GM23338 (cell line): Measurements from ENCODE around the gene RIPK4. TPM values are rescaled to one million over a fixed set of nuclear protein-coding genes. Genes with fewer than 3 reads are reported as not detected.

Experiments used
- ATAC-seq: fragments of 200-7000 bp; cut with Tn5 transposase; 3 replicates; pipeline ENCODE4 v1.9.1; 2020
- DNase-seq: peaks from one replicate; pipeline ENCODE4 v3.0.0-alpha.2; 2015; ENCODE audit warnings: low spot score
- H2AFZ ChIP-seq: fragments of 200-600 bp; sonication (generic); 2 replicates; pipeline ENCODE4 v1.8.0; 2016; ENCODE audit warnings: antibody characterized with exemption, mild to moderate bottlenecking, moderate library complexity
- H3F3A ChIP-seq: fragments of 200-600 bp; sonication (generic); replicated peaks from 2 replicates; pipeline ENCODE4 v1.8.0; 2017; ENCODE audit warnings: antibody characterized with exemption, mixed run types, low read depth
- H3K27ac ChIP-seq: fragments of 200-600 bp; sonication (generic); 2 replicates; pipeline ENCODE4 v1.6.1; 2016; ENCODE audit warnings: low read depth
- H3K27me3 ChIP-seq: fragments of 200-600 bp; sonication (generic); 2 replicates; pipeline ENCODE4 v1.8.0; 2016; ENCODE audit warnings: mild to moderate bottlenecking, mixed run types, moderate library complexity; ENCODE audit not compliant: insufficient read depth
- H3K36me3 ChIP-seq: fragments of 200-600 bp; sonication (generic); 2 replicates; pipeline ENCODE4 v1.8.0; 2016; ENCODE audit warnings: mild to moderate bottlenecking; ENCODE audit not compliant: insufficient read depth
- H3K4me1 ChIP-seq: fragments of 200-600 bp; sonication (generic); 2 replicates; pipeline ENCODE4 v1.8.0; 2016; ENCODE audit warnings: mild to moderate bottlenecking, moderate library complexity; ENCODE audit not compliant: insufficient read depth
- H3K4me2 ChIP-seq: fragments of 200-600 bp; sonication (generic); 2 replicates; pipeline ENCODE4 v1.7.1; 2017; ENCODE audit warnings: mixed run types
- H3K4me3 ChIP-seq: fragments of 200-600 bp; sonication (generic); 2 replicates; pipeline ENCODE4 v1.6.1; 2016; ENCODE audit warnings: mixed run types
- H3K79me2 ChIP-seq: fragments of 200-600 bp; sonication (generic); replicated peaks from 2 replicates; pipeline ENCODE4 v1.8.0; 2017; ENCODE audit warnings: mild to moderate bottlenecking; ENCODE audit not compliant: insufficient read depth
- H3K9me2 ChIP-seq: fragments of 200-600 bp; sonication (generic); 2 replicates; pipeline ENCODE4 v1.8.0; 2017; ENCODE audit not compliant: insufficient read depth
- H4K20me1 ChIP-seq: fragments of 200-600 bp; sonication (generic); replicated peaks from 2 replicates; pipeline ENCODE4 v1.8.0; 2017; ENCODE audit warnings: mild to moderate bottlenecking; ENCODE audit not compliant: insufficient read depth
- H3K27ac Mint-ChIP-seq: 2 replicates; pipeline ENCODE4 v1.8.0; 2020; ENCODE audit warnings: inconsistent platforms, mild to moderate bottlenecking, moderate library complexity, mixed read lengths
- H3K27me3 Mint-ChIP-seq: 3 replicates; pipeline ENCODE4 v1.8.0; 2022; ENCODE audit warnings: low read depth, mild to moderate bottlenecking, moderate library complexity, mixed read lengths, inconsistent platforms; ENCODE audit not compliant: insufficient read depth, poor library complexity
- H3K36me3 Mint-ChIP-seq: 3 replicates; pipeline ENCODE4 v1.8.0; 2021; ENCODE audit warnings: low read depth, mild to moderate bottlenecking, inconsistent platforms, moderate library complexity, mixed read lengths
- H3K4me1 Mint-ChIP-seq: 3 replicates; pipeline ENCODE4 v1.8.0; 2020; ENCODE audit warnings: mild to moderate bottlenecking, inconsistent platforms, mixed read lengths
- H3K4me3 Mint-ChIP-seq: 3 replicates; pipeline ENCODE4 v1.8.0; 2021; ENCODE audit warnings: moderate library complexity, mild to moderate bottlenecking, inconsistent platforms, mixed read lengths
- H3K9me3 Mint-ChIP-seq: 3 replicates; pipeline ENCODE4 v1.8.0; 2020; ENCODE audit warnings: moderate library complexity, mild to moderate bottlenecking, inconsistent platforms, mixed read lengths
- CREB1 ChIP-seq: fragments of 250-450 bp; sonication (Bioruptor Pico); IDR thresholded peaks from 2 replicates; pipeline ENCODE4 v1.5.0; 2020; ENCODE audit warnings: low read depth, mild to moderate bottlenecking, moderate library complexity
- EZH2 ChIP-seq: fragments of 200-600 bp; sonication (generic); IDR thresholded peaks from one replicate; pipeline ENCODE4 v1.8.0; 2017; ENCODE audit warnings: antibody characterized with exemption, mild to moderate bottlenecking, low read depth; ENCODE audit not compliant: unreplicated experiment
- EZH2phosphoT487 ChIP-seq: fragments of 200-600 bp; sonication (generic); IDR thresholded peaks from one replicate; pipeline ENCODE4 v1.8.1; 2018; ENCODE audit warnings: antibody characterized with exemption; ENCODE audit not compliant: unreplicated experiment
- JUNB ChIP-seq: IDR thresholded peaks from one replicate; pipeline ENCODE4 v1.6.1; 2016; ENCODE audit warnings: antibody characterized with exemption; ENCODE audit not compliant: unreplicated experiment
- NANOG ChIP-seq: IDR thresholded peaks from 2 replicates; pipeline ENCODE4 v1.6.1; 2016; ENCODE audit warnings: antibody characterized with exemption, borderline replicate concordance
- POLR2AphosphoS5 ChIP-seq: IDR thresholded peaks from 2 replicates; pipeline ENCODE4 v1.6.1; 2016; ENCODE audit warnings: antibody characterized with exemption, low read depth
- STAT1 ChIP-seq: IDR thresholded peaks from one replicate; pipeline ENCODE4 v1.6.1; 2016; ENCODE audit warnings: antibody characterized with exemption; ENCODE audit not compliant: unreplicated experiment
- ZNF114 ChIP-seq: fragments of 250-450 bp; sonication (Bioruptor Pico); IDR thresholded peaks from 2 replicates; pipeline ENCODE4 v1.5.0; 2020; ENCODE audit warnings: mild to moderate bottlenecking, moderate library complexity
- ZNF331 ChIP-seq: fragments of 250-450 bp; sonication (Bioruptor Pico); IDR thresholded peaks from 2 replicates; pipeline ENCODE4 v1.5.0; 2020; ENCODE audit warnings: low read depth, mild to moderate bottlenecking, moderate library complexity
- polyA plus RNA-seq: library from polyadenylated mRNA; unstranded; fragments of >200 nt; fragmentation: Nextera tagmentation; extraction: Ambion mirVana; gene quantifications from 2 replicates; pipeline ENCODE4 v1.2.1, GENCODE V29; 2016
- total RNA-seq: library from RNA; depleted of rRNA; stranded (reverse); fragments of >200 nt; shearing (Covaris generic); gene quantifications from 2 replicates; pipeline ENCODE4 v1.2.3, GENCODE V29; 2014
- TF ChIP-seq, protein P1 (sequence below), 2 experiments: fragments of 200-600 bp in 1 of 2; sonication (generic) in 1 of 2; conservative IDR thresholded peaks; 2 replicates each; pipeline versions ENCODE4 v1.5.1 to v1.6.1; 2016 to 2017; ENCODE audit warnings: antibody characterized with exemption in 2 of 2, low read depth in 2 of 2, mild to moderate bottlenecking in 2 of 2, moderate library complexity in 1 of 2
- TF ChIP-seq, protein P2 (sequence below): IDR thresholded peaks from one replicate; pipeline ENCODE4 v1.6.1; 2018; ENCODE audit warnings: antibody characterized with exemption; ENCODE audit not compliant: unreplicated experiment
- TF ChIP-seq, protein P3 (sequence below): fragments of 250-450 bp; sonication (Bioruptor Pico); IDR thresholded peaks from 2 replicates; pipeline ENCODE4 v1.5.0; 2020; ENCODE audit warnings: mild to moderate bottlenecking, moderate library complexity
- TF ChIP-seq, protein P4 (sequence below): IDR thresholded peaks from 2 replicates; pipeline ENCODE4 v1.6.1; 2016; ENCODE audit warnings: antibody characterized with exemption

RIPK4 gene
- total and polyA plus RNA-seq, 2 experiments from 2014 or later = 2.5 to 9.9 TPM

DNA sequence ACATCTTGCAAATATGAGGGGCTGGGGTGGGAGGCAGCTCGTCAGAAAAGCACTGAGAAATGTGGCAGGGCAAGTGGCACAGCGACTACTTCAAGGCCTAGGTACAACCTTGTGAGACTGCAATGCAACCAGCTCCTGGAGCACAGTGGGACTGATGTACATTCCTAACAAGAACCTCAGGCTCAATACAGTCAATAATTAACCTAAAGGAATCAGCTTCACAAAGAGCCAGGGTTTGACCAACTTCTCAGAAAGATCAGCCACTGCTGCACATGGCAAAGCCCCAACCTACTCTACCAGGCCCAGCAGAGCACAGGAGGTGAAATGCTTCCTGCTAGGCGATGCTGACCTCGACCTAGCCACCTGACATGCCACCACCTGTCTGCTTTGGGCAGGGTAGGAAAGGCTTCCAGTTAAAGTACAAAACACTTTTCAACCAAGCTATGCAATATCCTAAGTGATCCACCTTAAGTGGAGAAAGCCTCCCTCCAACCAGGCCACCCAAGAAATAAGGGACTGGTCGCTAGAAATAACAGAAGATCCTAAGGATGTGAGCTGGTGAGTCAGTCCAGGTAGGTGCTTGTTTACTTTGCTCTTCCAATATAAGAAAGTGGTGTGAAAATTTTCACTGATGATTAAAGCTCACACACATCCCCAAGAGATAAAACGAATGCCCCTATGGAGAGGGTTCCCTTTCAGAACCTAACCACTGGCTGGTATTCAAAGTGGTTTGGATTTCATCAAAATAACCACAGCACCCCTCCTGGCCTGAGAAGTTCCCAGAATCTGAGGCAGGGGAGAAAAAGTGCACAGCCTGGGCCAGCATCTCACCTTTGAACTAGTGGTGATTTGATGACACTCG is 2.1 kb downstream of the RIPK4 start:
- H3K27me3 ChIP-seq = peaks cover 96% of the 10 kb centered on the region
- no peak overlapping the region for H2AFZ ChIP-seq
- H3F3A ChIP-seq = peaks cover 3% of the 10 kb centered on the region; the same call in 1 of the 2 replicates
- no peaks in the 10 kb centered on the region; the same call in 2 of the 3 replicates for H3K36me3 Mint-ChIP-seq
- no peak for ATAC-seq
- H3K4me2 ChIP-seq = peak overlapping the region; percentile 93
- no peaks in the 10 kb centered on the region; the same call in 1 of the 2 replicates for H3K36me3 ChIP-seq
- no peak for DNase-seq
- peaks cover 93% of the 10 kb centered on the region for H3K27me3 Mint-ChIP-seq
- peak overlapping the region; percentile 77 for H3K4me3 Mint-ChIP-seq
- H3K27ac Mint-ChIP-seq = no peak overlapping the region
- H4K20me1 ChIP-seq = peaks cover 22% of the 10 kb centered on the region
- no peak overlapping the region for H3K27ac ChIP-seq
- TF ChIP-seq ZNF331 = no peak
- no peak for TF ChIP-seq JUNB
- TF ChIP-seq EZH2phosphoT487 = no peak
- TF ChIP-seq, protein P1, sequence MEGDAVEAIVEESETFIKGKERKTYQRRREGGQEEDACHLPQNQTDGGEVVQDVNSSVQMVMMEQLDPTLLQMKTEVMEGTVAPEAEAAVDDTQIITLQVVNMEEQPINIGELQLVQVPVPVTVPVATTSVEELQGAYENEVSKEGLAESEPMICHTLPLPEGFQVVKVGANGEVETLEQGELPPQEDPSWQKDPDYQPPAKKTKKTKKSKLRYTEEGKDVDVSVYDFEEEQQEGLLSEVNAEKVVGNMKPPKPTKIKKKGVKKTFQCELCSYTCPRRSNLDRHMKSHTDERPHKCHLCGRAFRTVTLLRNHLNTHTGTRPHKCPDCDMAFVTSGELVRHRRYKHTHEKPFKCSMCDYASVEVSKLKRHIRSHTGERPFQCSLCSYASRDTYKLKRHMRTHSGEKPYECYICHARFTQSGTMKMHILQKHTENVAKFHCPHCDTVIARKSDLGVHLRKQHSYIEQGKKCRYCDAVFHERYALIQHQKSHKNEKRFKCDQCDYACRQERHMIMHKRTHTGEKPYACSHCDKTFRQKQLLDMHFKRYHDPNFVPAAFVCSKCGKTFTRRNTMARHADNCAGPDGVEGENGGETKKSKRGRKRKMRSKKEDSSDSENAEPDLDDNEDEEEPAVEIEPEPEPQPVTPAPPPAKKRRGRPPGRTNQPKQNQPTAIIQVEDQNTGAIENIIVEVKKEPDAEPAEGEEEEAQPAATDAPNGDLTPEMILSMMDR (conservative IDR thresholded peaks at IDR 0.05; ENCODE audit: low read depth in 2 of 2) = no peak
- TF ChIP-seq CREB1 (CRISPR knock-in tag) = no peak
- TF ChIP-seq EZH2 = no peak
- no peak for TF ChIP-seq NANOG
- TF ChIP-seq, protein P2, sequence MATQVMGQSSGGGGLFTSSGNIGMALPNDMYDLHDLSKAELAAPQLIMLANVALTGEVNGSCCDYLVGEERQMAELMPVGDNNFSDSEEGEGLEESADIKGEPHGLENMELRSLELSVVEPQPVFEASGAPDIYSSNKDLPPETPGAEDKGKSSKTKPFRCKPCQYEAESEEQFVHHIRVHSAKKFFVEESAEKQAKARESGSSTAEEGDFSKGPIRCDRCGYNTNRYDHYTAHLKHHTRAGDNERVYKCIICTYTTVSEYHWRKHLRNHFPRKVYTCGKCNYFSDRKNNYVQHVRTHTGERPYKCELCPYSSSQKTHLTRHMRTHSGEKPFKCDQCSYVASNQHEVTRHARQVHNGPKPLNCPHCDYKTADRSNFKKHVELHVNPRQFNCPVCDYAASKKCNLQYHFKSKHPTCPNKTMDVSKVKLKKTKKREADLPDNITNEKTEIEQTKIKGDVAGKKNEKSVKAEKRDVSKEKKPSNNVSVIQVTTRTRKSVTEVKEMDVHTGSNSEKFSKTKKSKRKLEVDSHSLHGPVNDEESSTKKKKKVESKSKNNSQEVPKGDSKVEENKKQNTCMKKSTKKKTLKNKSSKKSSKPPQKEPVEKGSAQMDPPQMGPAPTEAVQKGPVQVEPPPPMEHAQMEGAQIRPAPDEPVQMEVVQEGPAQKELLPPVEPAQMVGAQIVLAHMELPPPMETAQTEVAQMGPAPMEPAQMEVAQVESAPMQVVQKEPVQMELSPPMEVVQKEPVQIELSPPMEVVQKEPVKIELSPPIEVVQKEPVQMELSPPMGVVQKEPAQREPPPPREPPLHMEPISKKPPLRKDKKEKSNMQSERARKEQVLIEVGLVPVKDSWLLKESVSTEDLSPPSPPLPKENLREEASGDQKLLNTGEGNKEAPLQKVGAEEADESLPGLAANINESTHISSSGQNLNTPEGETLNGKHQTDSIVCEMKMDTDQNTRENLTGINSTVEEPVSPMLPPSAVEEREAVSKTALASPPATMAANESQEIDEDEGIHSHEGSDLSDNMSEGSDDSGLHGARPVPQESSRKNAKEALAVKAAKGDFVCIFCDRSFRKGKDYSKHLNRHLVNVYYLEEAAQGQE = no peak
- TF ChIP-seq, protein P3, sequence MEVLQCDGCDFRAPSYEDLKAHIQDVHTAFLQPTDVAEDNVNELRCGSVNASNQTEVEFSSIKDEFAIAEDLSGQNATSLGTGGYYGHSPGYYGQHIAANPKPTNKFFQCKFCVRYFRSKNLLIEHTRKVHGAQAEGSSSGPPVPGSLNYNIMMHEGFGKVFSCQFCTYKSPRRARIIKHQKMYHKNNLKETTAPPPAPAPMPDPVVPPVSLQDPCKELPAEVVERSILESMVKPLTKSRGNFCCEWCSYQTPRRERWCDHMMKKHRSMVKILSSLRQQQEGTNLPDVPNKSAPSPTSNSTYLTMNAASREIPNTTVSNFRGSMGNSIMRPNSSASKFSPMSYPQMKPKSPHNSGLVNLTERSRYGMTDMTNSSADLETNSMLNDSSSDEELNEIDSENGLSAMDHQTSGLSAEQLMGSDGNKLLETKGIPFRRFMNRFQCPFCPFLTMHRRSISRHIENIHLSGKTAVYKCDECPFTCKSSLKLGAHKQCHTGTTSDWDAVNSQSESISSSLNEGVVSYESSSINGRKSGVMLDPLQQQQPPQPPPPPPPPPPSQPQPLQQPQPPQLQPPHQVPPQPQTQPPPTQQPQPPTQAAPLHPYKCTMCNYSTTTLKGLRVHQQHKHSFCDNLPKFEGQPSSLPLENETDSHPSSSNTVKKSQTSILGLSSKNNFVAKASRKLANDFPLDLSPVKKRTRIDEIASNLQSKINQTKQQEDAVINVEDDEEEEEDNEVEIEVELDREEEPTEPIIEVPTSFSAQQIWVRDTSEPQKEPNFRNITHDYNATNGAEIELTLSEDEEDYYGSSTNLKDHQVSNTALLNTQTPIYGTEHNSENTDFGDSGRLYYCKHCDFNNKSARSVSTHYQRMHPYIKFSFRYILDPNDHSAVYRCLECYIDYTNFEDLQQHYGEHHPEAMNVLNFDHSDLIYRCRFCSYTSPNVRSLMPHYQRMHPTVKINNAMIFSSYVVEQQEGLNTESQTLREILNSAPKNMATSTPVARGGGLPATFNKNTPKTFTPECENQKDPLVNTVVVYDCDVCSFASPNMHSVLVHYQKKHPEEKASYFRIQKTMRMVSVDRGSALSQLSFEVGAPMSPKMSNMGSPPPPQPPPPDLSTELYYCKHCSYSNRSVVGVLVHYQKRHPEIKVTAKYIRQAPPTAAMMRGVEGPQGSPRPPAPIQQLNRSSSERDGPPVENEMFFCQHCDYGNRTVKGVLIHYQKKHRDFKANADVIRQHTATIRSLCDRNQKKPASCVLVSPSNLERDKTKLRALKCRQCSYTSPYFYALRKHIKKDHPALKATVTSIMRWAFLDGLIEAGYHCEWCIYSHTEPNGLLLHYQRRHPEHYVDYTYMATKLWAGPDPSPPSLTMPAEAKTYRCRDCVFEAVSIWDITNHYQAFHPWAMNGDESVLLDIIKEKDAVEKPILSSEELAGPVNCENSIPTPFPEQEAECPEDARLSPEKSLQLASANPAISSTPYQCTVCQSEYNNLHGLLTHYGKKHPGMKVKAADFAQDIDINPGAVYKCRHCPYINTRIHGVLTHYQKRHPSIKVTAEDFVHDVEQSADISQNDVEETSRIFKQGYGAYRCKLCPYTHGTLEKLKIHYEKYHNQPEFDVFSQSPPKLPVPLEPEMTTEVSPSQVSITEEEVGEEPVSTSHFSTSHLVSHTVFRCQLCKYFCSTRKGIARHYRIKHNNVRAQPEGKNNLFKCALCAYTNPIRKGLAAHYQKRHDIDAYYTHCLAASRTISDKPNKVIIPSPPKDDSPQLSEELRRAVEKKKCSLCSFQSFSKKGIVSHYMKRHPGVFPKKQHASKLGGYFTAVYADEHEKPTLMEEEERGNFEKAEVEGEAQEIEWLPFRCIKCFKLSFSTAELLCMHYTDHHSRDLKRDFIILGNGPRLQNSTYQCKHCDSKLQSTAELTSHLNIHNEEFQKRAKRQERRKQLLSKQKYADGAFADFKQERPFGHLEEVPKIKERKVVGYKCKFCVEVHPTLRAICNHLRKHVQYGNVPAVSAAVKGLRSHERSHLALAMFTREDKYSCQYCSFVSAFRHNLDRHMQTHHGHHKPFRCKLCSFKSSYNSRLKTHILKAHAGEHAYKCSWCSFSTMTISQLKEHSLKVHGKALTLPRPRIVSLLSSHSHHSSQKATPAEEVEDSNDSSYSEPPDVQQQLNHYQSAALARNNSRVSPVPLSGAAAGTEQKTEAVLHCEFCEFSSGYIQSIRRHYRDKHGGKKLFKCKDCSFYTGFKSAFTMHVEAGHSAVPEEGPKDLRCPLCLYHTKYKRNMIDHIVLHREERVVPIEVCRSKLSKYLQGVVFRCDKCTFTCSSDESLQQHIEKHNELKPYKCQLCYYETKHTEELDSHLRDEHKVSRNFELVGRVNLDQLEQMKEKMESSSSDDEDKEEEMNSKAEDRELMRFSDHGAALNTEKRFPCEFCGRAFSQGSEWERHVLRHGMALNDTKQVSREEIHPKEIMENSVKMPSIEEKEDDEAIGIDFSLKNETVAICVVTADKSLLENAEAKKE (CRISPR knock-in tag) = no peak
- no peak for TF ChIP-seq ZNF114 (CRISPR knock-in tag)
- TF ChIP-seq STAT1 = no peak
- TF ChIP-seq, protein P4, sequence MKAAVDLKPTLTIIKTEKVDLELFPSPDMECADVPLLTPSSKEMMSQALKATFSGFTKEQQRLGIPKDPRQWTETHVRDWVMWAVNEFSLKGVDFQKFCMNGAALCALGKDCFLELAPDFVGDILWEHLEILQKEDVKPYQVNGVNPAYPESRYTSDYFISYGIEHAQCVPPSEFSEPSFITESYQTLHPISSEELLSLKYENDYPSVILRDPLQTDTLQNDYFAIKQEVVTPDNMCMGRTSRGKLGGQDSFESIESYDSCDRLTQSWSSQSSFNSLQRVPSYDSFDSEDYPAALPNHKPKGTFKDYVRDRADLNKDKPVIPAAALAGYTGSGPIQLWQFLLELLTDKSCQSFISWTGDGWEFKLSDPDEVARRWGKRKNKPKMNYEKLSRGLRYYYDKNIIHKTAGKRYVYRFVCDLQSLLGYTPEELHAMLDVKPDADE = no peak
- no peak for TF ChIP-seq POLR2AphosphoS5
- H3K79me2 ChIP-seq = peaks cover 34% of the 10 kb centered on the region
- 0 out of 3 replicates have a peak, but pooled peaks cover 2% of the 10 kb centered on the region for H3K9me3 Mint-ChIP-seq
- H3K4me1 Mint-ChIP-seq = peaks cover 75% of the 10 kb centered on the region
- peaks cover 70% of the 10 kb centered on the region for H3K4me1 ChIP-seq
- H3K4me3 ChIP-seq = no peak overlapping the region
- no peaks in the 10 kb centered on the region for H3K9me2 ChIP-seq
